ENCODE results near the gene AKR1B15. TPM values are rescaled to one million over a fixed set of nuclear protein-coding genes. Genes with fewer than 3 reads are reported as not detected.
"Not testable (repeated sequence)": the region's sequence is repeated elsewhere in the genome, so short reads cannot be mapped to it uniquely, and the experiment has no call there.

AKR1B15 gene
- polyA plus RNA-seq, 1 experiment = 0.10 TPM

DNA sequence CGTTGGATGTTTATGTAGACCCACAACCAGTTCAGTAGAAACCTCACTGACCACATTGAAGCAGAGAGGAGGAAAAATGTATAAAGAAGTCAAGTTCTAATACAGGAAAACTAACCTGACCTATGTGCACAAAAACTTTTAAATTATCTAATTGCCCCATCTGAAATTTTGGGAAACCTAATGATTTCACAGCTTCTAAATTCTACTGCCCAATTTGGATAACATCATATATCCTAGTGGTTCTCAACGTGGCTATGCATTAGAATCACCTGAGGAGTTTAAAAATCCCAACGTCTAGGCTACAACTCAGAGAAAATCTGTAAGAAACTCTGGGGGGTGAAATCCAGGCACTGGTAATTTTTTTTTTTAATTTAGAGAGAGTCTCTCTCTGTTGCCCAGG lies 14.3 kb upstream of the AKR1B15 start:
- POLR2A ChIA-PET = interaction anchor here (0.7 kb wide), 1 partner anchor 23 kb away, joined by 7 read pairs; no protein-coding TSS in a partner anchor
- no peak overlapping the region for H3K4me3 ChIP-seq (ENCODE audit: low read depth, low read length)
- no peak for DNase-seq (ENCODE audit: low read depth, low spot score)
- no peaks in the 10 kb centered on the region for H3K9me3 ChIP-seq (ENCODE audit: control insufficient read depth, insufficient read depth, low read length)
- H3K27me3 ChIP-seq (ENCODE audit: control insufficient read depth, insufficient read depth, low read length) = peaks cover 13% of the 10 kb centered on the region
- TF ChIP-seq, protein P1, sequence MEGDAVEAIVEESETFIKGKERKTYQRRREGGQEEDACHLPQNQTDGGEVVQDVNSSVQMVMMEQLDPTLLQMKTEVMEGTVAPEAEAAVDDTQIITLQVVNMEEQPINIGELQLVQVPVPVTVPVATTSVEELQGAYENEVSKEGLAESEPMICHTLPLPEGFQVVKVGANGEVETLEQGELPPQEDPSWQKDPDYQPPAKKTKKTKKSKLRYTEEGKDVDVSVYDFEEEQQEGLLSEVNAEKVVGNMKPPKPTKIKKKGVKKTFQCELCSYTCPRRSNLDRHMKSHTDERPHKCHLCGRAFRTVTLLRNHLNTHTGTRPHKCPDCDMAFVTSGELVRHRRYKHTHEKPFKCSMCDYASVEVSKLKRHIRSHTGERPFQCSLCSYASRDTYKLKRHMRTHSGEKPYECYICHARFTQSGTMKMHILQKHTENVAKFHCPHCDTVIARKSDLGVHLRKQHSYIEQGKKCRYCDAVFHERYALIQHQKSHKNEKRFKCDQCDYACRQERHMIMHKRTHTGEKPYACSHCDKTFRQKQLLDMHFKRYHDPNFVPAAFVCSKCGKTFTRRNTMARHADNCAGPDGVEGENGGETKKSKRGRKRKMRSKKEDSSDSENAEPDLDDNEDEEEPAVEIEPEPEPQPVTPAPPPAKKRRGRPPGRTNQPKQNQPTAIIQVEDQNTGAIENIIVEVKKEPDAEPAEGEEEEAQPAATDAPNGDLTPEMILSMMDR (IDR thresholded peaks at IDR 0.05; ENCODE audit: low read depth, low read length) = no peak
- no peak overlapping the region for H3K27ac ChIP-seq (ENCODE audit: low read depth, low read length)
- CTCF ChIA-PET = interaction anchor here (0.8 to 3.3 kb wide), 5 partner anchors 13 to 102 kb away, joined by 3 to 24 read pairs (median 8); no protein-coding TSS in a partner anchor

DNA sequence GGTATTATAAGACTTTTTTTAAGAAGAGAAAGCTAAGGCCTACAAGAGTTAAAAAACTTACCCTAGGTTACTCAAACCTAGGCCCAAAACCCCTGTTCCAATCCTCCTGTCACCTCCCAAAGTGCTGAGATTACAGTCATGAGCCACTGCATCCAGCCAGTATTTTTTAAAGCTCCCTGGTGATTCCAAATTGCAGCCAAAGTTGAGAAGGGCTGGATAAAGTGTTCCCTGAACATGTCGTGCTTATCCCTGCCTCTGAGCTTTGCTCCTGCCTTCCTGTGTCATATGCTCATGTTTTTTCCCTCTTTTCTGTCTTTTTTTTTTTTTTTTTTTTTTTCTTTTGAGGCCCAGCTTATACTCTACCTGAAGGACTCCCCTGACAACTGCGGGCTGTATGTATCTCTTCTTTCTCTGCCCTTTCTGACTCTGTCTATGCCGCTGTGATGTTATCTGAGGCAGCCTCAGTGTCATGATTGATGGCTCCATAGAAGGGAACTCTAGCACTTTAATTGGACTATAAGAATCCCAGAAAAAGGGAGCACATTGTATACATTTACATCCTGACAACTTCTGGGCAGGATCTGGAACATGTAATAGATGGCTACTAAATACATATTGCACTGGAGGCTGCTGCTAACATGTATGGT lies 13.5 kb upstream of the AKR1B15 start:
- TF ChIP-seq, protein P1 (IDR thresholded peaks at IDR 0.05; ENCODE audit: low read depth, low read length) = no peak
- no peak for DNase-seq (ENCODE audit: low read depth, low spot score)
- ChIA-PET POLR2A (interaction anchor here (0.6 to 0.7 kb wide), 2 partner anchors 22 to 325 kb away, joined by 7 read pairs; no protein-coding TSS in a partner anchor), CTCF (interaction anchor here (0.6 to 3.3 kb wide), 7 partner anchors 11 to 1128 kb away, joined by 3 to 24 read pairs (median 5); no protein-coding TSS in a partner anchor)
- Histone ChIP-seq H3K27me3 (ENCODE audit: control insufficient read depth, insufficient read depth, low read length) (peaks cover 15% of the 10 kb centered on the region), H3K9me3 (ENCODE audit: control insufficient read depth, insufficient read depth, low read length) (no peaks in the 10 kb centered on the region), H3K27ac (ENCODE audit: low read depth, low read length) (no peak overlapping the region), H3K4me3 (ENCODE audit: low read depth, low read length) (no peak overlapping the region)

DNA sequence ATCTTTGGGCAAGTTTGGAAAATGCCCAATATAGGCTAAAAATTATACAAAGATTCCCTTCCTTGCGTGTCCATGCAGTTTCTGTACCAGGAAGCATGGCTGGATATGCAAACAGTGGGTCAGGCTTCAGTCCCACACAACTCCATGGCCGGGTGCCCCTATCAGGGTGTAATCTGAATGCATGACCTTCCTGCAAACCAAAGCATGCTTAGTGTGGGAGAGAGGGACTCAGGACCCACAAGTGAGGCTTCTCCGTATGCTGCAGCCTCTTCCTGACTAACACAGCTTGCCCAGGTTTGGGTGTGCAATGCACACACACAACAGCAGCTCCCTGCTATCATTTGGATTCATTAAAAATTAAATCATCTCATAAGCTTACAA lies 13.0 kb upstream of the AKR1B15 start:
- CTCF ChIA-PET = interaction anchor here (0.6 to 3.3 kb wide), 4 partner anchors 10 to 1128 kb away, joined by 3 to 24 read pairs (median 6); no protein-coding TSS in a partner anchor
- H3K4me3 ChIP-seq (ENCODE audit: low read depth, low read length) = no peak overlapping the region
- no peak for DNase-seq (ENCODE audit: low read depth, low spot score)
- POLR2A ChIA-PET = interaction anchor here (0.6 kb wide), 1 partner anchor 326 kb away, joined by 7 read pairs; no protein-coding TSS in a partner anchor
- H3K27me3 ChIP-seq (ENCODE audit: control insufficient read depth, insufficient read depth, low read length) = peaks cover 16% of the 10 kb centered on the region
- TF ChIP-seq, protein P1 (IDR thresholded peaks at IDR 0.05; ENCODE audit: low read depth, low read length) = no peak
- H3K9me3 ChIP-seq (ENCODE audit: control insufficient read depth, insufficient read depth, low read length) = no peaks in the 10 kb centered on the region
- H3K27ac ChIP-seq (ENCODE audit: low read depth, low read length) = no peak overlapping the region

DNA sequence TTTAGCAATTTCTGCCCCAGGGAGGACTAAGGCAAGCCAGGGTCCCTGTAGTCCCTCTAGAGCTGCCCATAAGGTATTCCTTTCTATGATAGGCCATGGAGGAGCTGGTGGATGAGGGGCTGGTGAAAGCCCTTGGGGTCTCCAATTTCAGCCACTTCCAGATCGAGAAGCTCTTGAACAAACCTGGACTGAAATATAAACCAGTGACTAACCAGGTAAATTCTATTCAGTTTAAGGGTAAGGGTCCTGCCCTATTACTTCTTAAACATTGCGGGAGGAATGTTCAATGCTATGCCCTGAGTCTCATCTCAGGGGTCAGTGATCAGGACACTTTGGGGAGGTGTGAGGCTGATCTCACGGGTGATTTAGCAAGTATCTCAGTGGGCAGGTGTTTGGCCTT lies 12.4 kb upstream of the AKR1B15 start:
- POLR2A ChIA-PET; DNase-seq (ENCODE audit: low read depth, low spot score); H3K27ac ChIP-seq (ENCODE audit: low read depth, low read length); H3K9me3 ChIP-seq (ENCODE audit: control insufficient read depth, insufficient read depth, low read length); H3K4me3 ChIP-seq (ENCODE audit: low read depth, low read length): not testable (repeated sequence)
- H3K27me3 ChIP-seq (ENCODE audit: control insufficient read depth, insufficient read depth, low read length) = peaks cover 20% of the 10 kb centered on the region
- CTCF ChIA-PET = interaction anchor here (1.4 to 3.3 kb wide), 2 partner anchors 10 to 11 kb away, joined by 3 to 24 read pairs; no protein-coding TSS in a partner anchor

DNA sequence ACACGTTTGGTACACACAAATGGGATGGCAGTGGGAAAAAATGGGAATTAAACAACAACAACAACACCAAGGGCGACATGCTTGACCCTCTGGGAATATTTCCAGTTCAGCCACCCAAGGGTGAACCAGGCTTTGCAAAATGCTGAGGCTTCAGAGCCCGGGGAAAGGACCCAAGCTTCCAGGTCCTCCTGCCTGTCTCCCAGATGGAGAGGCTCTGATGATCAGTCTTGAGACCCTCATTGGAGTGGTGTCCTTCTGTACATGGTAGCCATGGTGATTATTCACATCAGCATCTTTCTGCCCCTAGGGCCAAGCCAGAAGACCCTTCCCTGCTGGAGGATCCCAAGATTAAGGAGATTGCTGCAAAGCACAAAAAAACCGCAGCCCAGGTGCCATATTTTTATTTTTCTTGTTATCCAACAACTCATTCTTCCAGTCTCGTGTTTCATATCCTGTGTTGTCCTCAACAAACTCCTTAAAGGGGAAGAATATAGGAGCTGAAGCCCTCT lies 11.6 kb upstream of the AKR1B15 start:
- POLR2A ChIA-PET; H3K9me3 ChIP-seq (ENCODE audit: control insufficient read depth, insufficient read depth, low read length); H3K27ac ChIP-seq (ENCODE audit: low read depth, low read length); H3K4me3 ChIP-seq (ENCODE audit: low read depth, low read length); DNase-seq (ENCODE audit: low read depth, low spot score): not testable (repeated sequence)
- CTCF ChIA-PET = interaction anchor here (1.1 kb wide), 1 partner anchor 11 kb away, joined by 5 read pairs; the partner anchor contains the start of gene AKR1B15
- H3K27me3 ChIP-seq (ENCODE audit: control insufficient read depth, insufficient read depth, low read length) = peaks cover 26% of the 10 kb centered on the region

Measured in AG04450 (cell line).